ENCODE results near the gene SLC35F3. TPM values are rescaled to one million over a fixed set of nuclear protein-coding genes. Genes with fewer than 3 reads are reported as not detected.

Gene SLC35F3
- total RNA-seq, 1 donor from 2014 or later, result 2.6 TPM

DNA sequence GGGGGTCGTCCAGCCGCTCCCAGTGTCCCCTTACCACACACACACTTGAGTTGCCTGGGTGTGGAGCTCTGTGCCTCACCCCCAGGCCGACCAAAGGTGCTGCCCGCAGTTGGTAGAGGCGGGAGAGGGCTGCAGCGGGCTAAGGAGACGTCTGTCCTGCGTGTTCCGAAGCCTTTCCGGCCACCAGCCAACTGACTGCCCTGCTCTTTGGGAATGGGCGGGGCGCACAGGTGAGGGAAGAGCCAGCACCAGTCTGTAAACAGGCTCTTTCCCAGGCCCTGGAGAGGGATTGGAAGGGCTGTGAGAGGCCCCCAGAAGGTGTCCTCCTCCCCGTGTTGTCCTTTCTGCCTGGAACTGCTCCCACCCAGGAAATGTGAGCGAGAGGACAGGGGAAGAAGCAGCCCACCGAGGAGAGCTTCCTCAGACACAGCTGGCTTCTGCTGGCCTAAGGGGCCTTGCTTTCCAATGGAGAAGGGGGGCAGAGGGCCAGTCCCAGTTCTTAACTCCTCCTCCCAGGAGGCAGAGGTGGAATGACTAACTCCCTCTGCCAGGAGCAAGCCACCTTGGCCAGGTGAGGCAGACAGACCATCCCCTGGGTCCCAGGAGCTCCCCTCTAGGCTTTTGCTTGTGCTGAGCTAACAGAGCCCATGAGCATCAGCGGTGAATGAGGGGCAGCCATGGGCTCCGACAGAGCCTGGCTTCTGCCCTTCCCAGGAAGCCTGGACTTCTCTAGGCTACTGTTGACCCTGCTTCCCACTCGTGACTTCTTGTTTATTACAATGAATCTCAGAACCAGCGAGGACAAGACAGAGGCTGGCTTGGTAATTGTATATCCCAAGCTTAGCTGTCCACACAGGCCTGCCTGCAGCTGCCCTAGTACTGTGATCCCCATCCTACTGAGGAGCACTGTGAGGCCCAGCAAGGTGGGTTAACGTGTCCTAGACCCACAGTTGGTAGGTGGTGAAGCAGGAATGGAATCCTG is 310.7 kb downstream of the SLC35F3 start:
- H3K36me3 Mint-ChIP-seq (ENCODE audit: low read depth), result no peaks in the 10 kb centered on the region
- TF ChIP-seq, protein P1, sequence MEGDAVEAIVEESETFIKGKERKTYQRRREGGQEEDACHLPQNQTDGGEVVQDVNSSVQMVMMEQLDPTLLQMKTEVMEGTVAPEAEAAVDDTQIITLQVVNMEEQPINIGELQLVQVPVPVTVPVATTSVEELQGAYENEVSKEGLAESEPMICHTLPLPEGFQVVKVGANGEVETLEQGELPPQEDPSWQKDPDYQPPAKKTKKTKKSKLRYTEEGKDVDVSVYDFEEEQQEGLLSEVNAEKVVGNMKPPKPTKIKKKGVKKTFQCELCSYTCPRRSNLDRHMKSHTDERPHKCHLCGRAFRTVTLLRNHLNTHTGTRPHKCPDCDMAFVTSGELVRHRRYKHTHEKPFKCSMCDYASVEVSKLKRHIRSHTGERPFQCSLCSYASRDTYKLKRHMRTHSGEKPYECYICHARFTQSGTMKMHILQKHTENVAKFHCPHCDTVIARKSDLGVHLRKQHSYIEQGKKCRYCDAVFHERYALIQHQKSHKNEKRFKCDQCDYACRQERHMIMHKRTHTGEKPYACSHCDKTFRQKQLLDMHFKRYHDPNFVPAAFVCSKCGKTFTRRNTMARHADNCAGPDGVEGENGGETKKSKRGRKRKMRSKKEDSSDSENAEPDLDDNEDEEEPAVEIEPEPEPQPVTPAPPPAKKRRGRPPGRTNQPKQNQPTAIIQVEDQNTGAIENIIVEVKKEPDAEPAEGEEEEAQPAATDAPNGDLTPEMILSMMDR (conservative IDR thresholded peaks at IDR 0.05), result no peak
- peaks cover 48% of the 10 kb centered on the region for H3K27me3 Mint-ChIP-seq (ENCODE audit: low read depth)
- DNase-seq (ENCODE audit: low read depth, low spot score), result no peak
- H3K9me3 Mint-ChIP-seq, result peaks cover 3% of the 10 kb centered on the region
- peaks cover 30% of the 10 kb centered on the region for H3K4me1 Mint-ChIP-seq
- H3K4me3 Mint-ChIP-seq, result peak overlapping the region; percentile 74
- H3K27ac Mint-ChIP-seq (ENCODE audit: unreplicated experiment), result no peak overlapping the region

DNA sequence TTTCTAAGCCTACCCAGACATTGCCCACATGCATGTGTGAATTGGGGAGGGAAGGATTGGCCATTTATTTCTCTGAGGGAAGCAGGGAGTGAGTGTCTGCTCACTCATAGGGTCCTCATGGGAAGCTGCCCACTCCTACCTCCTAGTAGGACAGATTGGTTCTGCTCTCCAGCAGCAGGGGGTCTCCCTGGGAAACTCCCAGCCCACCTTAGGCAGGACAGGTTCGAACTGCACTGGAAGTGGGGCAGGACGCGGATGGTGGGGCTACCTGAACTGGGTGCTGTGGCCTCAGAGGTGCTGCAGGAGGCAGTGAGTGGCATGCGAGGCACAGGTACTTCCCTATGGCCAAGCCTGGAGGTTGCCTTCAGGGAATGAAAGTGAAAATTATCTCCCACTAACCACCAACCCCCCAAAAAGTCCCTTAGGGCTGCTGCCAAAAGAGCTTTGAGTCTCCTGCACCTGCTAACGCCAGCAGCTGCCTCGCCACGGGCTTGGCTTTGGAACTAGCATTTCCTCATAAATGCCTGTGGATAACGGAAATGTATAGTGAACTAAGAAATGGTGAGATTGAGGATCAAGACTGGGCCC is 311.7 kb downstream of the SLC35F3 start:
- Mint-ChIP-seq H3K27ac (ENCODE audit: unreplicated experiment) (no peak overlapping the region), H3K27me3 (ENCODE audit: low read depth) (peaks cover 48% of the 10 kb centered on the region), H3K9me3 (no peaks in the 10 kb centered on the region), H3K36me3 (ENCODE audit: low read depth) (no peaks in the 10 kb centered on the region), H3K4me1 (peaks cover 30% of the 10 kb centered on the region), H3K4me3 (peak overlapping the region; percentile 74)
- TF ChIP-seq, protein P1 (conservative IDR thresholded peaks at IDR 0.05), result no peak
- no peak for DNase-seq (ENCODE audit: low read depth, low spot score)

DNA sequence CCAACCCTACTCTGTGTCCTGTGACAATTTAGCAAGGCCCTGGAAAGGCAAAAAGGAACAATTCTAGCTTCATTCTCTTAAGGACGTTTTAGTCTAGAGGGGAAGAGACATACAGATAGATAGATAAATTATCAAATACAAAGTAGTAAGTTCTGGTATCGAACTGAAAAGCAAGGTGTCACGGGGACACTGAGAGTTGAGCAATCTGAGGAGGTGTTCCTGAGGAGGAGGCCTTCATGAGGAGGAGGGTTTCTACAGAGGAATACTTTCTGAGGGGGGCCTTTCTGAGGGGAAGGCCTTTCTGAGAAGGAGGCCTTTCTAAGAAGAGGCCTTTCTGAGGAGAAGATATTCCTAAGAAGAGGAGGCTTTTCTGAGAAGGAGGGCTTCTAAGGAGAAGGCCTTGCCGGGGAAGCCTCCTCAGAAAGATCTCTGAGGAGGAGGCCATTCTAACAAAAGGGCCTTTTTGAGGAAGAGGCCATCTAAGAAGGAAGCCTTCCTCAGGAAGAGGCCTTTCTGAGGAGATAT is 312.9 kb downstream of the SLC35F3 start:
- Mint-ChIP-seq H3K4me3 (no peak overlapping the region), H3K36me3 (ENCODE audit: low read depth) (no peaks in the 10 kb centered on the region), H3K4me1 (peaks cover 30% of the 10 kb centered on the region), H3K9me3 (no peaks in the 10 kb centered on the region), H3K27me3 (ENCODE audit: low read depth) (peaks cover 43% of the 10 kb centered on the region), H3K27ac (ENCODE audit: unreplicated experiment) (peak overlapping the region; percentile 20)
- TF ChIP-seq, protein P1 (conservative IDR thresholded peaks at IDR 0.05), result no peak
- no peak for DNase-seq (ENCODE audit: low read depth, low spot score)

DNA sequence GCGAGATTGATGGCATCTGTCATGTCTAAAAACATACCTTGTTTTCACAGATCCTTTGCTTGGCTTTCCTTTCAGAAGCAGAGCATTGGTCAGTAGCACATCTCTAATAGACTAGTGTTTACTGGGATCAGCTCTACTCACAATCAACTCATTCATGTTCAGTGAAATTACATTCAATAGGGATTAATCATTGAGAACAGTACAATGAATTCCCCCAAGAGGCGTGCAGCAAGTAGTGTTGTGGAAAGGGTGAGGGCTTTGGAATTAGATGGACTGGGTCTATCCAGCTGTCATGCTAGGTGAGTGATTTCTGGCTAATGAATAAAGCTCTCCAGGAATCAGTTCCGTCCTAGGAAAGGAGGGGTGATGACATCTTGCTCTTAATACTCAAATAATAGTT is 313.6 kb downstream of the SLC35F3 start:
- TF ChIP-seq, protein P1 (conservative IDR thresholded peaks at IDR 0.05), result no peak
- H3K27ac Mint-ChIP-seq (ENCODE audit: unreplicated experiment), result peak overlapping the region; percentile 20

DNA sequence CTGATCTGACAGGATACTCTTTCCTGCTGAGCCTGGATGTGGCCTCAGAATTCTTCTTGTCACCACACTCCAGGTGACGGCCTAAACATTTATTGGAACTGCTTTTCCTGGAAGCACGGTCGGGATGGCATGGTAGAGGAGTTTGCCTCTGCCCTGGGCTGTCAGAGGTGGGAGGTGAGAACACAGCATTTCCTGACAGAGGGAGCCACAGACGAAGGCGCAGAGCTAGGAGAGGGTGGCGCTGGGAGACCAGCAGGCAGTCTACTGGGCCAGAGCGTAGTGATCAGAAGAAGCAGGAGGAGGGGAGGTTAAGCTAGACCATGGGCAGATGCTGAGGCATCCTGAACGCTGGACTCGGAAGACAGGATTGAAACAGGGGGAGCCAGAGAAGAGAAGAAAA is 315.2 kb downstream of the SLC35F3 start:
- H3K4me3 Mint-ChIP-seq, result no peak overlapping the region
- H3K27me3 Mint-ChIP-seq (ENCODE audit: low read depth), result peaks cover 27% of the 10 kb centered on the region
- H3K9me3 Mint-ChIP-seq, result no peaks in the 10 kb centered on the region
- no peaks in the 10 kb centered on the region for H3K36me3 Mint-ChIP-seq (ENCODE audit: low read depth)
- H3K27ac Mint-ChIP-seq (ENCODE audit: unreplicated experiment), result no peak overlapping the region
- peaks cover 25% of the 10 kb centered on the region for H3K4me1 Mint-ChIP-seq
- DNase-seq (ENCODE audit: low read depth, low spot score), result no peak
- TF ChIP-seq, protein P1 (conservative IDR thresholded peaks at IDR 0.05), result no peak

More for the DNA sequence above, 313.6 kb downstream of the SLC35F3 start:
- Mint-ChIP-seq H3K9me3 (no peaks in the 10 kb centered on the region), H3K27me3 (ENCODE audit: low read depth) (peaks cover 39% of the 10 kb centered on the region), H3K36me3 (ENCODE audit: low read depth) (no peaks in the 10 kb centered on the region), H3K4me1 (peaks cover 26% of the 10 kb centered on the region), H3K4me3 (peak overlapping the region; percentile 51)
- DNase-seq (ENCODE audit: low read depth, low spot score), result no peak

Data from neural crest cell (in vitro differentiated cells).